MV-4-11 (cell line): Measurements from ENCODE around the gene TIMELESS.
"Not testable (repeated sequence)": the region's sequence is repeated elsewhere in the genome, so short reads cannot be mapped to it uniquely, and the experiment has no call there.

Experiments used
- DNase-seq: peaks from one replicate; lab custom pipeline; 2025; lab: John Stamatoyannopoulos, UW

The TIMELESS gene

GRCh38 chr12:56468216-56469006, 19.2 kb upstream of the TIMELESS start, which contains the start of gene SPRYD4:
Gene SPRYD4, plus strand, starts transcription at chr12:56468578. Its CDS starts 14 bp downstream, at chr12:56468592.
- DNase-seq: peak; percentile 93

- DNase-seq: no peak
Observed at GRCh38 chr12:56462565-56462964, 13.3 kb upstream of the TIMELESS start.

- DNase-seq: no peak
Observed at GRCh38 chr12:56461235-56462159, 12.3 kb upstream of the TIMELESS start.

GRCh38 chr12:56457817-56458216, 8.6 kb upstream of the TIMELESS start:
- DNase-seq: no peak

- no peak for DNase-seq
Observed at GRCh38 chr12:56454557-56454956, 5.3 kb upstream of the TIMELESS start, which contains the start of gene MIP. Gene MIP, minus strand, starts transcription at chr12:56454657. Its CDS starts 44 bp downstream, at chr12:56454613.

- DNase-seq: no peak
Observed at GRCh38 chr12:56451147-56451546, 1.9 kb upstream of the TIMELESS start.

GRCh38 chr12:56450241-56450640, 1.0 kb upstream of the TIMELESS start:
- DNase-seq: no peak

- no peak for DNase-seq
Observed at GRCh38 chr12:56449622-56449984, 377 bp upstream of the TIMELESS start.

GRCh38 chr12:56443208-56443607, 6.0 kb downstream of the TIMELESS start:
- DNase-seq: not testable (repeated sequence)

- DNase-seq: no peak
Observed at GRCh38 chr12:56437430-56438176, 11.6 kb downstream of the TIMELESS start.

- no peak for DNase-seq
Observed at GRCh38 chr12:56434828-56435227, 14.4 kb downstream of the TIMELESS start.

GRCh38 chr12:56431850-56432249, 17.4 kb downstream of the TIMELESS start:
- no peak for DNase-seq

GRCh38 chr12:56431288-56431687, 17.9 kb downstream of the TIMELESS start:
- DNase-seq: no peak

- no peak for DNase-seq
Observed at GRCh38 chr12:56425940-56426438, 23.2 kb downstream of the TIMELESS start.

- DNase-seq: no peak
Observed at GRCh38 chr12:56425193-56425592, 24.0 kb downstream of the TIMELESS start.

- DNase-seq: peak; percentile 6
Observed at GRCh38 chr12:56420411-56420810, 28.8 kb downstream of the TIMELESS start.

- no peak for DNase-seq
Observed at GRCh38 chr12:56417739-56418138, 31.5 kb downstream of the TIMELESS start.

- no peak for DNase-seq
Observed at GRCh38 chr12:56414401-56414800, 34.8 kb downstream of the TIMELESS start.

GRCh38 chr12:56413392-56413791, 35.8 kb downstream of the TIMELESS start:
- no peak for DNase-seq

- DNase-seq: no peak
Observed at GRCh38 chr12:56411781-56412639, 37.2 kb downstream of the TIMELESS start.

GRCh38 chr12:56410768-56411167, 38.5 kb downstream of the TIMELESS start:
- DNase-seq: no peak
